Endometrial microvascular endothelial cells (primary cell): ENCODE data around the gene TEX264. TPM values are rescaled to one million over a fixed set of nuclear protein-coding genes. Genes with fewer than 3 reads are reported as not detected.

Experiments
- in situ Hi-C: cut with HindIII; loops from 2 replicates; pipeline ENCODE4 v1.10.0; 2017; ENCODE audit warnings: low sequenced_read_pairs, low pct_unique_long_range_greater_than_20kb; ENCODE audit errors: inconsistent ontology term
- total RNA-seq: library from RNA; depleted of rRNA; stranded (reverse); fragments of >200 nt; gene quantifications from one replicate; pipeline ENCODE4 v1.2.3, GENCODE V29; 2015; ENCODE audit errors: inconsistent ontology term

The TEX264 gene
- total RNA-seq, 1 donor from 2014 or later: 70.0 TPM

GRCh38 chr3:51687431-51688205 lies 16.6 kb downstream of the TEX264 start:
- in situ Hi-C loops: no loop called here

- in situ Hi-C loops: no loop called here
These were observed 17.2 kb downstream of the TEX264 start for GRCh38 chr3:51688206-51688600.

- in situ Hi-C loops: no loop called here
These were observed 20.0 kb downstream of the TEX264 start for GRCh38 chr3:51691021-51691420.

- in situ Hi-C loops: no loop called here
These were observed 20.9 kb downstream of the TEX264 start for GRCh38 chr3:51691949-51692348.

GRCh38 chr3:51692980-51693395 lies 21.9 kb downstream of the TEX264 start:
- in situ Hi-C loops: no loop called here

GRCh38 chr3:51696954-51697353 lies 25.9 kb downstream of the TEX264 start:
- in situ Hi-C loops: no loop called here

DNA sequence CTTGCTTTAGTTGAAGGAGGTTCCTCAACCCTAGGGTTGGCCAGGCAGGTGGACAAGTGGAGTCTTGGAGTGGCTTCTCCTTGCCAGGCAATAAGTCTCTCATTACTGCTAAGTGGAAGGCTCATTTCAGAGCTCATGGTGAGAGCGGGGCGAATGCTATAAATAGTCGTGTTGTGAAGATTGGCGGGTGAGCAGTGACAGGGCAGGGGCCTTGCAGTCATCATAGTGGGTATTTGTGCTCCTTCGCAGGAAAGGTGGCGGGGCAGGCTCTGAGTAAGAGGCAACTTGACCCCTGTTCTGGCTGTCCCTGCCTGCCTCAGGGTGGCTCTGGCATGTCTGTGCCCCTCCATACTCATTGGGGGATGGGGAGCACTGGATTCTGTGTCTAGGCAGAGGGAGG lies 27.2 kb downstream of the TEX264 start:
- in situ Hi-C loops: no loop called here

DNA sequence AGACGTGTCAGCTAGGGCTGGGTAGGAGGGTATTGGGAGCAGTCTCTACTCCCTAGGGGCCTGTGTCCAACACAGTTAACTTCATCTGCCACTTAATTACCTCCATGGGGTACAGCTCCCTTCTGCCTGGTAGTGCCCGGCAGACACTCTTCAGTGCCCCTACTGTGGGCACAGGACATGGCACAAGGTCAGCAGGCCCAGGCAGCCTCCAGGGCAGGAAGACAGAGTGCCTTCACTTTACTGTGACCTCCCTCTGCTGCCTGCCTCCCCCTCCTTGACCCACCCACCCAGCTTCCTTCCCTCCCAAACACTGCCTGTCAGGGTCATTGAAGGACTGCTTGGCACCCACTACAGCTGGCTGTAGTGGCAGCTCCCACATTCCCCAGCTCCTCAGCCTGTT lies 29.4 kb downstream of the TEX264 start:
- in situ Hi-C loops: no loop called here

DNA sequence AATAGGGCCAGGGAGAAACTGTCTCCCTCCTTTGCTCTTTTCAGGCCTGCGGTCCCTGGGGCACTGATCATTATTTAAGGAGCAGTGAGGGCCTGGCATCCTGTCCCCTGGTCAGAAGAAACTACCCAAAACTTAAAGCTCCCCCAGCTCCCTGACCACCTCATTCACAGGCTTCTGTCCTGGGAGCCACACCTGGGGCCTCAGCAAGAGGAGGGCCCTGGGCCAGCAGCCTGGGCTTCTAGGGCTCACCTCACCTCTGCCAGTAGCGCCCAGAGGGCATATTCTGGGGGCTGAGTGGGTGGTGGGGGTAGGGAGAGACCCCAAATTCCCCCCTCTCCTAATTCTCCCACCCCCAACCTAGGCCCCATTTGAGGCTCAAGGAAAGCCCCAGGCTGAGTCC lies 31.1 kb downstream of the TEX264 start:
- in situ Hi-C loops: no loop called here

- in situ Hi-C loops: no loop called here
These were observed 32.2 kb downstream of the TEX264 start for GRCh38 chr3:51703068-51703760.

- in situ Hi-C loops: no loop called here
These were observed 32.9 kb downstream of the TEX264 start for GRCh38 chr3:51703761-51704510.

DNA sequence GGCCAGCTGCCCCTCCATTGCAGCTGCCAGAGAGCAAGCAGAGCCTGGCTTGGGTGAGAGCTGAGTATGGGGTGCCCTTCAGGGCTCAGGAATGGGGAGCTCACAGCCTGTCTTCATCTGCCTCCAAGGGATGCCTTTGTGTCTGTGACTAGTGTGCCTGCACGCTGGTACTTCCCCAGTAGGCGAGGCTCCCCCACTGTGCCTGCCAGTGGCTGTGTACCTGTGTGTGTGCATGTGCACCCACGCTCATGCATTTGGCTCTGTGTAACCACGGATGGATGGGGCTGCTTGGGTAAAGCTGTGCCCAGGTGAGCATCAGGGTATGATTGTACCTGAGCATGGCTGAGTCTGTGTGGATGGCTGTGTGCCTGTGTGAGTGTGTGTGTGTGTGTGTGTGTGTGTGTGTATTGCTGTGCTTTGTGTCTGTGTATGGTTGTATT lies 33.5 kb downstream of the TEX264 start:
- in situ Hi-C loops: no loop called here

DNA sequence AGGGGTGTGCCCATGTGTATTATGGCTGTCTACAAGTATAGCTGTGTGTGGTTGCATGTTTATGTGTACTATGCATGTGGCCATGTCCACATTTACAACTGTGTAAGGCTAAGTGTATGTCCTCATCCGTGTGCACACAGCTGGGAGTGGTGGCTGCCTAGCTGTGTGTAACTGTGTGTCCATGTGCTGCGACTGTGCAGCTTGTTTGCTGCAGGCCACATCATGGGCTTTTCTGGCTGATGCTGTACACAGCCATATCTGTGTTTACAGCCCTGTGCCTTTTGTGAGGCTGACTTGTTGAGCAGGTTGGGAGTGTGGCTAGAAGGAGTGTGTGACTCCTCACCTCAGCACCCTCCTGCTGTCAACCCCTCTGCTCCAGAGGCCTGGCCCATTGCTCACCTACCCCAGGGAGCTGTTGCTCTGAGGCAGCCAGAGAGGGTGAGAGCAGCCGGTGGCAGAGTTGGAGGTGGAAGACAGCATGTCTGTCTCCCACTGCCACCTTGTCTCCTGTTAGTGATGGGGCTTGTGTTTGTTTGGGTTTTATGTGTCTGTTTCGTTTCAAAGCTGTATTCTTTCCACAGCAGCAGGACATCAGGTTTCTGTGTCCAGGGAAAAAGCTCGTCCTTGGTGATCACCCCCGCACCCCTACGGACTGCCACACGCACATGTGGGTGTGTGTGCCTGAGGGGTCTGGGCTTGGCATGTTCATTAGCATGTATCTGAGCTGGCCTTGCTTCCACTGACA lies 34.4 kb downstream of the TEX264 start:
- in situ Hi-C loops: no loop called here

- in situ Hi-C loops: no loop called here
These were observed 35.0 kb downstream of the TEX264 start for GRCh38 chr3:51706021-51706485.

GRCh38 chr3:51706788-51707731 lies 36.0 kb downstream of the TEX264 start, which contains the start of gene GRM2:
TSS of gene GRM2 (plus strand) at chr3:51707068. CDS start at chr3:51708984, 1,916 bp downstream.
- in situ Hi-C loops: no loop called here

DNA sequence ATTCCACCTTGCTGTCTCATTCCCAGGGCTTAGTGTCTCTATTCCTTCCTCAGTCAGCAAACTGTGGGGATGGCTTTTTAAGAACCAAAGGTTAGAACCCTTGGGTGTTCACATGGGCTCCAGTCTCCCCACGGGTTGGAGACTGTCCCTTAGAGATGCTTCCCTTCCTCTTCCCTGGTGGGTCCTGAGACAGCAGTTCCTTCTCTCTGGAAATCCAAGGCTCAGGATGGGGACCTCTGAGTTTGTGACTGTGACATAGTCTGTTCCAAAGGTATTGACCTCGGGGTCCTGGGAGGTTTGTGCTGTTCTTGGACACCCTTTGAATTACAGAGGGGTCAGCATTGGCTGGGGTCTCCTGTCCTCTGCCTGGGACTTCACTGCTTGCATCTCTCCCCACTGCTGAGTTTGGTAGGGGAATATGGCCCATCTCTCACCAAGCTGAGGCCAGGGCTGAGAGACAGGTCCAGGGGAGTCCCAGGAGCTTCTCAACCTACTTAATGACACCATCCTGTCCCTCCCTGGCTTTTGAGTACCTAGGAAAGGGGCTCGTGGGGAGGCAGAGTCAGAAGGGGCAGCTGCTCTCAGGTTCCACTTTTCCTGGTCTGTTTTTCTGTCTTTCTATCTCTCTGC lies 37.3 kb downstream of the TEX264 start:
- in situ Hi-C loops: no loop called here

DNA sequence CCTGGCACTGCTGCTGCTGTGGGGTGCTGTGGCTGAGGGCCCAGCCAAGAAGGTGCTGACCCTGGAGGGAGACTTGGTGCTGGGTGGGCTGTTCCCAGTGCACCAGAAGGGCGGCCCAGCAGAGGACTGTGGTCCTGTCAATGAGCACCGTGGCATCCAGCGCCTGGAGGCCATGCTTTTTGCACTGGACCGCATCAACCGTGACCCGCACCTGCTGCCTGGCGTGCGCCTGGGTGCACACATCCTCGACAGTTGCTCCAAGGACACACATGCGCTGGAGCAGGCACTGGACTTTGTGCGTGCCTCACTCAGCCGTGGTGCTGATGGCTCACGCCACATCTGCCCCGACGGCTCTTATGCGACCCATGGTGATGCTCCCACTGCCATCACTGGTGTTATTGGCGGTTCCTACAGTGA lies 38.0 kb downstream of the TEX264 start:
- in situ Hi-C loops: no loop called here
